ENCODE results near the gene ACAA1. TPM values are rescaled to one million over a fixed set of nuclear protein-coding genes. Genes with fewer than 3 reads are reported as not detected.

Gene ACAA1
- total and polyA plus RNA-seq, 9 of the 15 experiments (the other 6 are each of a cell fraction or from before 2014, with no cell fraction given) = 4.0 to 88.9 (median 57.2) TPM

- TF ChIP-seq JUN (IDR thresholded peaks at IDR 0.05; ENCODE audit: borderline replicate concordance, low read depth, low read length) = no peak
- TF ChIP-seq JUN (CRISPR knock-in tag; IDR thresholded peaks at IDR 0.05; ENCODE audit: borderline replicate concordance) = 0 out of 2 replicates have a peak, but pooled peaks have one; percentile 51
- TF ChIP-seq BRCA1 (IDR thresholded peaks at IDR 0.05) = no peak
- TF ChIP-seq BRCA1 (CRISPR knock-in tag; IDR thresholded peaks at IDR 0.05) = no peak
- TF ChIP-seq GTF3C2 (IDR thresholded peaks at IDR 0.05; ENCODE audit: borderline replicate concordance, extremely low read depth, insufficient read length) = peak; percentile 41
- TF ChIP-seq ERF (CRISPR knock-in tag; IDR thresholded peaks at IDR 0.05) = 0 out of 2 replicates have a peak, but pooled peaks have one; percentile 49
- 0 out of 4 replicates have a peak, but pooled peaks of 1 of the 2 experiments have one; percentile 44 for TF ChIP-seq TEAD1 (CRISPR knock-in tag; IDR thresholded peaks at IDR 0.05)
Observed at GRCh38 chr3:38163841-38164642, 27.1 kb upstream of the ACAA1 start (continued).

Data from K562 (cell line).